ENCODE measurements around the gene GALE.

DNA sequence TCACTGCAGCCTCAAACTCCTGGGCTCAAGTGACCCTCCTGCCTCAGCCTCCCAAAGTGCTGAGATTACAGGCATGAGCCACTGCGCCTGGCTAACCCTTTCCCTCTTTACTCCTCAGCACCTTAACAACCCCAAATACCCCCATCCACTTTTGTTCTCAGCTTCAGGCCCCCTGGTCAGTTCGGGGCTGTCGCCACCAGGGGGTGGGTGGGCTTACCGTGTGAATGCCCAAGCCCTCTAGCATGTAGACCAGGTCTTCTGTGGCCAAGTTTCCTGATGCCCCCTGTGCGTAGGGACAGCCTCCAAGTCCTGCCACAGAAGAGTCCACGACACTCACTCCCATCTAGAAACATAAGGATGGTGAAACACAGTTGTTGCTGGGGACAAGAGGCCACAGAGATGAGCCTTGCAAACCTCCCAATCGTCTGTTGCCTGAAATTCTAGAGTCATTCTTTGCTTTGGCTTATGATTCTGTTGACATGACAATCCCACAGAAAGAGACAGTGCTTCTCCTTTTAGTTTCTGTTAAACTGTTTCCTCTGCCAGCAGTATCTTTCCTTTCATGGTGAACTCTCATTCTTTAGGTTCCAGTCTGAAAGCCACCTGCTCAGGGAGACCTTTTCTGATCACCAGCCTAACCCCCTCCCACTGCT, 3.8 kb upstream of the GALE start:
- no peak for TF ChIP-seq ZNF790 (CRISPR knock-in tag; IDR thresholded peaks at IDR 0.05; ENCODE audit: borderline replicate concordance)
- TF ChIP-seq ARNTL (CRISPR knock-in tag; IDR thresholded peaks at IDR 0.05) = no peak
- TF ChIP-seq, protein P1, sequence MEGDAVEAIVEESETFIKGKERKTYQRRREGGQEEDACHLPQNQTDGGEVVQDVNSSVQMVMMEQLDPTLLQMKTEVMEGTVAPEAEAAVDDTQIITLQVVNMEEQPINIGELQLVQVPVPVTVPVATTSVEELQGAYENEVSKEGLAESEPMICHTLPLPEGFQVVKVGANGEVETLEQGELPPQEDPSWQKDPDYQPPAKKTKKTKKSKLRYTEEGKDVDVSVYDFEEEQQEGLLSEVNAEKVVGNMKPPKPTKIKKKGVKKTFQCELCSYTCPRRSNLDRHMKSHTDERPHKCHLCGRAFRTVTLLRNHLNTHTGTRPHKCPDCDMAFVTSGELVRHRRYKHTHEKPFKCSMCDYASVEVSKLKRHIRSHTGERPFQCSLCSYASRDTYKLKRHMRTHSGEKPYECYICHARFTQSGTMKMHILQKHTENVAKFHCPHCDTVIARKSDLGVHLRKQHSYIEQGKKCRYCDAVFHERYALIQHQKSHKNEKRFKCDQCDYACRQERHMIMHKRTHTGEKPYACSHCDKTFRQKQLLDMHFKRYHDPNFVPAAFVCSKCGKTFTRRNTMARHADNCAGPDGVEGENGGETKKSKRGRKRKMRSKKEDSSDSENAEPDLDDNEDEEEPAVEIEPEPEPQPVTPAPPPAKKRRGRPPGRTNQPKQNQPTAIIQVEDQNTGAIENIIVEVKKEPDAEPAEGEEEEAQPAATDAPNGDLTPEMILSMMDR (CRISPR knock-in tag; IDR thresholded peaks at IDR 0.05) = peak; percentile 36
- no peak for TF ChIP-seq BRCA1 (CRISPR knock-in tag; IDR thresholded peaks at IDR 0.05)
- no peak for TF ChIP-seq HNF4A (CRISPR knock-in tag; IDR thresholded peaks at IDR 0.05)
- TF ChIP-seq POLR2A (IDR thresholded peaks at IDR 0.05; ENCODE audit: insufficient read depth in 1 of 2, low read depth in 2 of 2, low read length in 2 of 2) = no peak
- no peak for TF ChIP-seq ESRRA (CRISPR knock-in tag; IDR thresholded peaks at IDR 0.05; ENCODE audit: low read depth)
- TF ChIP-seq ZFP36L1 (CRISPR knock-in tag; IDR thresholded peaks at IDR 0.05) = no peak
- no peak for TF ChIP-seq ZNF138 (CRISPR knock-in tag; IDR thresholded peaks at IDR 0.05; ENCODE audit: low read depth)
- TF ChIP-seq UBTF (CRISPR knock-in tag; IDR thresholded peaks at IDR 0.05) = no peak
- TF ChIP-seq NCOR1 (IDR thresholded peaks at IDR 0.05; ENCODE audit: borderline replicate concordance, low read length) = no peak
- TF ChIP-seq PCBP1 (IDR thresholded peaks at IDR 0.05; ENCODE audit: borderline replicate concordance, low read depth, low read length) = no peak
